Stomach (tissue), 9 donors: ENCODE measurements around the gene ENO2. TPM values are rescaled to one million over a fixed set of nuclear protein-coding genes. Genes with fewer than 3 reads are reported as not detected.

ENCODE experiments used
- DNase-seq, 2 donors: peaks; one replicate each; pipeline versions ENCODE4 v3.0.0 to v3.0.0-alpha.2; 2013 to 2019
- H3K27ac ChIP-seq, 5 donors: fragments of 200-600 bp in 4 of 5; sonication (generic) in 4 of 5; one replicate each; pipeline ENCODE4 v1.5.1; 2013 to 2019; ENCODE audit warnings: mild to moderate bottlenecking in 1 of 5, moderate library complexity in 1 of 5
- H3K27me3 ChIP-seq, 3 donors: fragments of 200-600 bp; sonication (generic); one replicate each; pipeline ENCODE4 v1.5.1; 2017 to 2019; ENCODE audit warnings: mixed run types in 1 of 3
- H3K36me3 ChIP-seq, 4 donors: fragments of 200-600 bp; sonication (generic); 1 replicate in 3 of 4; 2 replicates in 1 of 4; pipeline ENCODE4 v1.5.1; 2016 to 2019
- H3K4me1 ChIP-seq, 4 donors: fragments of 200-600 bp; sonication (generic); one replicate each; pipeline ENCODE4 v1.5.1; 2016 to 2019
- H3K4me3 ChIP-seq, 4 donors: fragments of 200-600 bp; sonication (generic) in 3 of 4; one replicate each; pipeline ENCODE4 v1.5.1; 2016 to 2019; ENCODE audit warnings: mild to moderate bottlenecking in 1 of 4
- H3K9me3 ChIP-seq, 4 donors: fragments of 200-600 bp; sonication (generic); one replicate each; pipeline ENCODE4 v1.5.1; 2016 to 2019
- CTCF ChIP-seq, 7 experiments: fragments of 450-650 bp in 4 of 7; fragments of 200-600 bp in 3 of 7; sonication (generic) in 3 of 7; IDR thresholded peaks; one replicate each; pipeline ENCODE4 v1.5.1; 2016 to 2019; ENCODE audit warnings: antibody characterized with exemption in 7 of 7, control low read depth in 2 of 7, mild to moderate bottlenecking in 1 of 7
- EP300 ChIP-seq: sonication (generic); formaldehyde crosslinking; IDR thresholded peaks from one replicate; pipeline ENCODE4 v1.6.1; 2017; ENCODE audit warnings: antibody characterized with exemption
- POLR2A ChIP-seq, 4 donors: fragments of 450-650 bp; IDR thresholded peaks; one replicate each; pipeline ENCODE4 v1.6.1; 2016; ENCODE audit warnings: antibody characterized with exemption in 4 of 4, control low read depth in 2 of 4, mild to moderate bottlenecking in 1 of 4, moderate library complexity in 1 of 4
- POLR2AphosphoS5 ChIP-seq, 3 donors: sonication (generic); formaldehyde crosslinking; IDR thresholded peaks; one replicate each; pipeline ENCODE4 v1.6.1; 2016; ENCODE audit warnings: antibody characterized with exemption in 3 of 3
- WGBS, 5 donors: extraction: QIAGEN DNeasy Blood & Tissue Kit in 3 of 5; methylation state at CpG; one replicate each; pipeline versions ENCODE4 v1.1.5 to v1.1.7; 2013 to 2018; 5-methylcytosine and 5-hydroxymethylcytosine counted together
- intact Hi-C: fragments of 100-400 bp; cut with DNase I; formaldehyde crosslinking; loops from one replicate; pipeline ENCODE4 v1.15.1; 2023; ENCODE audit warnings: low total_unique reads
- polyA plus RNA-seq, 3 donors: library from polyadenylated mRNA; stranded (reverse); fragments of 200-250 nt; gene quantifications; one replicate each; pipeline ENCODE4 v1.2.3, GENCODE V29; 2013
- total RNA-seq, 5 donors: library from RNA; depleted of rRNA; stranded (reverse); fragments of >200 nt; gene quantifications; one replicate each; pipeline versions ENCODE4 v1.1.0 to v1.2.3, GENCODE V29; 2014 to 2016
- donor health status: healthy with polysubstance abuse.
- donor health status: Bipolar disorder and iron deficiency.
- donor health status: healthy.

ENO2 gene
- total and polyA plus RNA-seq, 8 donors = 2.3 to 62.9 (median 9.7) TPM

GRCh38 chr12:6945613-6946012 lies 31.2 kb downstream of the ENO2 start:
- intact Hi-C loops = loop anchor here (10.0 kb wide), 1 partner anchor 169 kb away; no protein-coding TSS in a partner anchor

GRCh38 chr12:6946033-6946919 lies 31.9 kb downstream of the ENO2 start:
- peak overlapping the region; percentile 33 to 64 (median 42) for H3K4me3 ChIP-seq
- peaks cover 6 to 17% (median 15%) of the 10 kb centered on the region in 4 donors for H3K36me3 ChIP-seq
- peaks cover 27 to 82% (median 52%) of the 10 kb centered on the region in 4 donors for H3K4me1 ChIP-seq
- peak; percentile 97 for DNase-seq
- no peaks in the 10 kb centered on the region for H3K9me3 ChIP-seq
- 6 to 21% (median 13%) methylated on average over 30 to 32 of the region's 32 CpGs for WGBS, 5 donors
- H3K27me3 ChIP-seq = no peaks in the 10 kb centered on the region
- TF ChIP-seq POLR2A (IDR thresholded peaks at IDR 0.05) (peak in 2 of 4 donors; percentile 69 to 70), POLR2AphosphoS5 (IDR thresholded peaks at IDR 0.05) (peak; percentile 42 to 98 (median 98)), EP300 (no peak), CTCF (IDR thresholded peaks at IDR 0.05) (peak in 2 of 7 experiments; percentile 9 to 45)
- intact Hi-C loops = loop anchor here (10.0 kb wide), 1 partner anchor 169 kb away; no protein-coding TSS in a partner anchor
- peak overlapping the region; percentile 90 to 99 (median 97) for H3K27ac ChIP-seq

More at GRCh38 chr12:6945613-6946012, 31.2 kb downstream of the ENO2 start:
- 36 to 59% (median 48%) methylated on average over 10 to 11 of the region's 11 CpGs for WGBS, 5 donors
- DNase-seq = no peak
- no peaks in the 10 kb centered on the region for H3K9me3 ChIP-seq
- TF ChIP-seq POLR2AphosphoS5 (IDR thresholded peaks at IDR 0.05) (no peak), EP300 (no peak), POLR2A (IDR thresholded peaks at IDR 0.05) (no peak), CTCF (IDR thresholded peaks at IDR 0.05) (no peak)
- peak overlapping the region; percentile 39 to 64 (median 52) for H3K4me3 ChIP-seq
- H3K27ac ChIP-seq = peak overlapping the region; percentile 90 to 99 (median 97)
- no peaks in the 10 kb centered on the region for H3K27me3 ChIP-seq
- H3K4me1 ChIP-seq = peaks cover 27 to 82% (median 54%) of the 10 kb centered on the region in 4 donors
- peaks cover 13 to 24% (median 22%) of the 10 kb centered on the region in 4 donors for H3K36me3 ChIP-seq

GRCh38 chr12:6946920-6947374 lies 32.6 kb downstream of the ENO2 start:
- intact Hi-C loops = loop anchor here (10.0 kb wide), 1 partner anchor 168 kb away; no protein-coding TSS in a partner anchor
- no peaks in the 10 kb centered on the region for H3K9me3 ChIP-seq
- 41 to 50% (median 45%) methylated on average over 8 of the region's 8 CpGs for WGBS, 5 donors
- peaks cover 0 to 11% (median 9%) of the 10 kb centered on the region in 4 donors for H3K36me3 ChIP-seq
- H3K4me3 ChIP-seq = peak overlapping the region; percentile 33 to 64 (median 42)
- H3K27ac ChIP-seq = peak overlapping the region; percentile 90 to 99 (median 97)
- no peak for DNase-seq
- TF ChIP-seq EP300 (no peak), POLR2A (IDR thresholded peaks at IDR 0.05) (no peak), CTCF (IDR thresholded peaks at IDR 0.05) (no peak), POLR2AphosphoS5 (IDR thresholded peaks at IDR 0.05) (no peak)
- H3K27me3 ChIP-seq = no peaks in the 10 kb centered on the region
- H3K4me1 ChIP-seq = peaks cover 27 to 76% (median 49%) of the 10 kb centered on the region in 4 donors

DNA sequence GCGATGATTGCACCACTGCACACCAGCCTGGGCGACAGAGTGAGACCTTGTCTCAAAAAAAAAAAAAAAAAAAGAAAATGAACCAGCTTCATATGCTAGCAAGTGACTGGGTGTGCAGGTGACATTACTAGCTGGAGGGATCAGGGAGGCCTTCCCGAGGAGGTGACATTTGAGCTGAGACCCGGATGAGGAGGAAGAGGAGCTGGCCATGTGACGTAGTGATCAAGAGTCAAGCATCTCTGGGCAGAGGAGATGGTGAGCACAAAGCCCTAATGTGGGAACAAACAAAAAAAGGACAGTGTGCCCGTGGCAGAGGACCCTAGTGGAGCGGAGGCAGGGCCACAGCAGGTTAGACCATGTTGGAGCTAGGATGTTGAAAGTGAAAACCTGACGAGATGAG lies 33.2 kb downstream of the ENO2 start:
- no peak for DNase-seq
- no peak overlapping the region for H3K4me3 ChIP-seq
- intact Hi-C loops = loop anchor here (10.0 kb wide), 1 partner anchor 167 kb away; no protein-coding TSS in a partner anchor

More for the DNA sequence above, 33.2 kb downstream of the ENO2 start:
- no peaks in the 10 kb centered on the region for H3K9me3 ChIP-seq
- H3K27me3 ChIP-seq = no peaks in the 10 kb centered on the region
- peak overlapping the region in 1 of 5 donors; percentile 97 for H3K27ac ChIP-seq
- H3K4me1 ChIP-seq = peaks cover 24 to 69% (median 43%) of the 10 kb centered on the region in 4 donors
- TF ChIP-seq EP300 (no peak), POLR2A (IDR thresholded peaks at IDR 0.05) (no peak), CTCF (IDR thresholded peaks at IDR 0.05) (no peak), POLR2AphosphoS5 (IDR thresholded peaks at IDR 0.05) (no peak)
- 83 to 92% (median 90%) methylated on average over 8 of the region's 8 CpGs for WGBS, 5 donors
- peaks cover 0 to 13% (median 9%) of the 10 kb centered on the region in 4 donors for H3K36me3 ChIP-seq
